ACC112 (cell line): ENCODE results near the gene NYAP1.
A peak's percentile ranks its signal among the peaks of the same experiment; 100 is the strongest.
"Not testable (repeated sequence)": the region's sequence is repeated elsewhere in the genome, so short reads cannot be mapped to it uniquely, and the experiment has no call there.

Experiments used
- H2AFZ ChIP-seq: fragments of 200-600 bp; sonication (generic); one replicate; pipeline ENCODE4 v1.6.0; 2017; ENCODE audit warnings: antibody characterized with exemption, low read length; ENCODE audit not compliant: unreplicated experiment
- H3K27ac ChIP-seq: fragments of 200-600 bp; sonication (generic); 2 replicates; pipeline ENCODE4 v1.5.1; 2014; ENCODE audit warnings: low read depth, mild to moderate bottlenecking, antibody characterized with exemption, low read length, moderate library complexity
- H3K27me3 ChIP-seq: fragments of 200-600 bp; sonication (generic); 2 replicates; pipeline ENCODE4 v1.6.1; 2014; ENCODE audit warnings: mild to moderate bottlenecking, antibody characterized with exemption, low read length, moderate library complexity, mixed read lengths; ENCODE audit not compliant: insufficient read depth
- H3K36me3 ChIP-seq: fragments of 200-600 bp; sonication (generic); 2 replicates; pipeline ENCODE4 v1.6.1; 2016; ENCODE audit warnings: mild to moderate bottlenecking, antibody characterized with exemption, low read length, moderate library complexity, mixed read lengths; ENCODE audit not compliant: insufficient read depth
- H3K4me1 ChIP-seq: fragments of 200-600 bp; sonication (generic); one replicate; pipeline ENCODE4 v1.6.1; 2016; ENCODE audit warnings: low read length, mixed read lengths; ENCODE audit not compliant: insufficient read depth, unreplicated experiment, control insufficient read depth
- H3K4me3 ChIP-seq: fragments of 200-600 bp; sonication (generic); 2 replicates; pipeline ENCODE4 v1.5.1; 2014; ENCODE audit warnings: mild to moderate bottlenecking, low read depth, low read length
- H3K79me2 ChIP-seq: fragments of 200-600 bp; sonication (generic); one replicate; pipeline ENCODE4 v1.6.0; 2016; ENCODE audit warnings: low read length; ENCODE audit not compliant: control insufficient read depth, unreplicated experiment, insufficient read depth

The NYAP1 gene

GRCh38 chr7:100516135-100516812, 32.5 kb downstream of the NYAP1 start:
- Histone ChIP-seq H3K27me3 (no peaks in the 10 kb centered on the region), H3K27ac (peak overlapping the region; percentile 89), H3K79me2 (no peaks in the 10 kb centered on the region), H3K36me3 (no peaks in the 10 kb centered on the region), H3K4me3 (no peak overlapping the region), H3K4me1 (peaks cover 18% of the 10 kb centered on the region), H2AFZ (peak overlapping the region; percentile 45)

GRCh38 chr7:100517305-100517704, 33.6 kb downstream of the NYAP1 start:
- Histone ChIP-seq H3K27me3 (no peaks in the 10 kb centered on the region), H3K27ac (no peak overlapping the region), H2AFZ (no peak overlapping the region), H3K4me1 (peaks cover 18% of the 10 kb centered on the region), H3K4me3 (no peak overlapping the region), H3K79me2 (no peaks in the 10 kb centered on the region), H3K36me3 (no peaks in the 10 kb centered on the region)

- Histone ChIP-seq H3K4me1 (peaks cover 18% of the 10 kb centered on the region), H3K27me3 (no peaks in the 10 kb centered on the region), H3K27ac (no peak overlapping the region), H3K79me2 (no peaks in the 10 kb centered on the region), H3K4me3 (no peak overlapping the region), H2AFZ (no peak overlapping the region), H3K36me3 (no peaks in the 10 kb centered on the region)
Observed at GRCh38 chr7:100519580-100519979, 35.9 kb downstream of the NYAP1 start.

GRCh38 chr7:100520138-100520537, 36.4 kb downstream of the NYAP1 start:
- H3K27me3 ChIP-seq, result no peaks in the 10 kb centered on the region
- H3K36me3 ChIP-seq, result no peaks in the 10 kb centered on the region
- no peak overlapping the region for H2AFZ ChIP-seq
- H3K4me3 ChIP-seq, result no peak overlapping the region
- no peaks in the 10 kb centered on the region for H3K79me2 ChIP-seq
- H3K27ac ChIP-seq, result no peak overlapping the region
- peaks cover 14% of the 10 kb centered on the region for H3K4me1 ChIP-seq

- Histone ChIP-seq H3K27me3 (no peaks in the 10 kb centered on the region), H3K36me3 (no peaks in the 10 kb centered on the region), H3K27ac (no peak overlapping the region), H3K79me2 (no peaks in the 10 kb centered on the region), H2AFZ (no peak overlapping the region), H3K4me3 (no peak overlapping the region), H3K4me1 (peaks cover 5% of the 10 kb centered on the region)
Observed at GRCh38 chr7:100521076-100521475, 37.3 kb downstream of the NYAP1 start.

- not testable (repeated sequence) for H3K79me2 ChIP-seq
Observed at GRCh38 chr7:100521909-100522593, 38.3 kb downstream of the NYAP1 start.

GRCh38 chr7:100523192-100523591, 39.5 kb downstream of the NYAP1 start:
- H3K27me3 ChIP-seq, H3K79me2 ChIP-seq, H3K4me3 ChIP-seq, H3K4me1 ChIP-seq, H3K36me3 ChIP-seq, H3K27ac ChIP-seq, H2AFZ ChIP-seq: not testable (repeated sequence)

More at GRCh38 chr7:100521909-100522593, 38.3 kb downstream of the NYAP1 start:
- H3K4me1 ChIP-seq, H3K27ac ChIP-seq, H2AFZ ChIP-seq, H3K36me3 ChIP-seq, H3K27me3 ChIP-seq, H3K4me3 ChIP-seq: not testable (repeated sequence)

GRCh38 chr7:100528108-100528866, 44.6 kb downstream of the NYAP1 start:
- H2AFZ ChIP-seq, H3K79me2 ChIP-seq, H3K27ac ChIP-seq: not testable (repeated sequence)

GRCh38 chr7:100532165-100533022, 48.7 kb downstream of the NYAP1 start:
- Histone ChIP-seq H3K27ac (no peak overlapping the region), H3K79me2 (no peaks in the 10 kb centered on the region), H3K27me3 (no peaks in the 10 kb centered on the region), H3K4me1 (no peaks in the 10 kb centered on the region), H2AFZ (no peak overlapping the region), H3K4me3 (no peak overlapping the region), H3K36me3 (no peaks in the 10 kb centered on the region)

More at GRCh38 chr7:100528108-100528866, 44.6 kb downstream of the NYAP1 start:
- not testable (repeated sequence) for H3K27me3 ChIP-seq, H3K4me3 ChIP-seq, H3K4me1 ChIP-seq, H3K36me3 ChIP-seq

GRCh38 chr7:100535982-100536381, 52.3 kb downstream of the NYAP1 start:
- H3K79me2 ChIP-seq, result peaks cover 17% of the 10 kb centered on the region
- not testable (repeated sequence) for H2AFZ ChIP-seq, H3K27me3 ChIP-seq, H3K4me3 ChIP-seq, H3K27ac ChIP-seq, H3K36me3 ChIP-seq, H3K4me1 ChIP-seq
